NCI-H146 (cell line): ENCODE data around the gene RAPGEF4.

Experiments used
- DNase-seq: peaks from one replicate; lab custom pipeline; 2025; lab: John Stamatoyannopoulos, UW

The RAPGEF4 gene

GRCh38 chr2:172967036-172967982 is 231.7 kb downstream of the RAPGEF4 start:
- DNase-seq: no peak

- DNase-seq: no peak
Measured at GRCh38 chr2:172968061-172968469, 232.4 kb downstream of the RAPGEF4 start.

GRCh38 chr2:172969166-172969565 is 233.5 kb downstream of the RAPGEF4 start:
- DNase-seq: no peak

GRCh38 chr2:172969609-172970008 is 234.0 kb downstream of the RAPGEF4 start:
- DNase-seq: no peak

- no peak for DNase-seq
Measured at GRCh38 chr2:172970660-172971059, 235.0 kb downstream of the RAPGEF4 start.

- DNase-seq: no peak
Measured at GRCh38 chr2:172972005-172972619, 236.5 kb downstream of the RAPGEF4 start.

- no peak for DNase-seq
Measured at GRCh38 chr2:172974762-172975161, 239.1 kb downstream of the RAPGEF4 start.

- DNase-seq: no peak
Measured at GRCh38 chr2:172976116-172976515, 240.5 kb downstream of the RAPGEF4 start.

- DNase-seq: no peak
Measured at GRCh38 chr2:172976816-172977215, 241.2 kb downstream of the RAPGEF4 start.

- DNase-seq: no peak
Measured at GRCh38 chr2:172977270-172978062, 241.8 kb downstream of the RAPGEF4 start.

GRCh38 chr2:172978063-172978383 is 242.4 kb downstream of the RAPGEF4 start:
- DNase-seq: no peak

GRCh38 chr2:172985139-172985892 is 249.7 kb downstream of the RAPGEF4 start:
- DNase-seq: no peak

GRCh38 chr2:172986040-172986439 is 250.4 kb downstream of the RAPGEF4 start:
- no peak for DNase-seq

- no peak for DNase-seq
Measured at GRCh38 chr2:172988728-172989127, 253.1 kb downstream of the RAPGEF4 start.

GRCh38 chr2:172991031-172991430 is 255.4 kb downstream of the RAPGEF4 start:
- no peak for DNase-seq

GRCh38 chr2:172993139-172993538 is 257.5 kb downstream of the RAPGEF4 start:
- DNase-seq: no peak

GRCh38 chr2:172993931-172994717 is 258.5 kb downstream of the RAPGEF4 start:
- DNase-seq: no peak

- no peak for DNase-seq
Measured at GRCh38 chr2:172994864-172995263, 259.2 kb downstream of the RAPGEF4 start.

- DNase-seq: no peak
Measured at GRCh38 chr2:172995323-172996244, 259.9 kb downstream of the RAPGEF4 start.

GRCh38 chr2:172996387-172996961 is 260.8 kb downstream of the RAPGEF4 start:
- no peak for DNase-seq
